Kidney epithelial cell (primary cell): ENCODE data around the gene CCDC28B. TPM values are rescaled to one million over a fixed set of nuclear protein-coding genes. Genes with fewer than 3 reads are reported as not detected.
"Not testable (repeated sequence)": the region's sequence is repeated elsewhere in the genome, so short reads cannot be mapped to it uniquely, and the experiment has no call there.

Source experiments
- DNase-seq: peaks from one replicate; pipeline ENCODE4 v3.0.0-alpha.2; 2010; ENCODE audit warnings: low read depth
- H3K27me3 ChIP-seq: 2 replicates; pipeline ENCODE4 v1.6.0; 2011; ENCODE audit warnings: low read length; ENCODE audit not compliant: control insufficient read depth, insufficient read depth
- H3K36me3 ChIP-seq: 2 replicates; pipeline ENCODE4 v1.5.1; 2011; ENCODE audit warnings: low read length; ENCODE audit not compliant: control insufficient read depth, insufficient read depth
- H3K4me3 ChIP-seq: 2 replicates; pipeline ENCODE4 v1.5.1; 2011; ENCODE audit warnings: low read depth, mild to moderate bottlenecking, control low read depth, low read length
- total RNA-seq: library from RNA; depleted of rRNA; stranded (reverse); fragments of >200 nt; gene quantifications from 2 replicates; pipeline ENCODE4 v1.2.3, GENCODE V29; 2015
- TF ChIP-seq, protein P1 (sequence below): IDR thresholded peaks from 2 replicates; pipeline ENCODE4 v1.5.1; 2011; ENCODE audit warnings: mild to moderate bottlenecking, moderate library complexity, low read length, control low read depth, inconsistent platforms; ENCODE audit not compliant: insufficient read depth, poor library complexity, severe bottlenecking

Gene CCDC28B
- 7.0 and 8.8 TPM in 2 replicates for total RNA-seq

DNA sequence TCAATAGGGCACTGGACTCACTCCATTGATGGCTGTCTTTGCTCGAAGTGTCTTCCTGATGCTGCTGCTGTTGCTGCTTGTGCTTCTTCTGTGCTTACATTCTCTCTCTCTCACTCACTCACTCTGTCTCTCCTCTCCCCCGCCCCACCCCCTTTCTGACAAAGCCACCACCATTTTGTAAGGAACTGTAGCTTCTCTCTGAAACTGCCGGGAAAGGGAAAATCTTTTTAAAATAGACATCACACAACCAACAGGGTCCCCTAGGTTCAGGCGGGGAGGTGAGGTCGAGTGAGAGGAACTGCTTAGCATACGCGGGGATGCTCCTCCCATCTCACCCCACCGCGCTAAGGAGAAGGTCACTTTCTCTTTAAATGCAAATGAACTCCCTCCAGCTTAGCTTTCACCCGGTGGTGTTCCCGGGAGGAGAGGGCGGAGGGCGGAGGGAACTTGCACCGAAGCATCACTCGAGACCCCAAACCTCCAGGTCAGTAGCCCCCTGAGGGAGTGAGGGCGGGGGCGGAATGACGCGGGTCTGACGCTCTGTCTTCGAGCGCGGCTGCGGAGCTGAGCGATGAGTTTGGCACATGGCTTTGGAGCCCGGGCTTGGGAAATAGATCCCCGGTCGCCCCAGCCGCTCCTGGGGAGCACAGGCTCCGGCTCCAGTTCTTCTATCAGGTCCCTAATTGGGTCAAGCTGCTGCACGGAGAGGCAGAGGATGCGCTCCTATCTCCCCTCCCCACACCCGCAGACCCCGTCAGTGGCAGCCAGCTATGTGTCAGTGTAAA is at the start of gene CCDC28B:
CCDC28B (plus strand) TSS at position 370 of the 785 bp plus-strand sequence. CDS start 1,341 bp downstream, outside the sequence.
- TF ChIP-seq, protein P1, sequence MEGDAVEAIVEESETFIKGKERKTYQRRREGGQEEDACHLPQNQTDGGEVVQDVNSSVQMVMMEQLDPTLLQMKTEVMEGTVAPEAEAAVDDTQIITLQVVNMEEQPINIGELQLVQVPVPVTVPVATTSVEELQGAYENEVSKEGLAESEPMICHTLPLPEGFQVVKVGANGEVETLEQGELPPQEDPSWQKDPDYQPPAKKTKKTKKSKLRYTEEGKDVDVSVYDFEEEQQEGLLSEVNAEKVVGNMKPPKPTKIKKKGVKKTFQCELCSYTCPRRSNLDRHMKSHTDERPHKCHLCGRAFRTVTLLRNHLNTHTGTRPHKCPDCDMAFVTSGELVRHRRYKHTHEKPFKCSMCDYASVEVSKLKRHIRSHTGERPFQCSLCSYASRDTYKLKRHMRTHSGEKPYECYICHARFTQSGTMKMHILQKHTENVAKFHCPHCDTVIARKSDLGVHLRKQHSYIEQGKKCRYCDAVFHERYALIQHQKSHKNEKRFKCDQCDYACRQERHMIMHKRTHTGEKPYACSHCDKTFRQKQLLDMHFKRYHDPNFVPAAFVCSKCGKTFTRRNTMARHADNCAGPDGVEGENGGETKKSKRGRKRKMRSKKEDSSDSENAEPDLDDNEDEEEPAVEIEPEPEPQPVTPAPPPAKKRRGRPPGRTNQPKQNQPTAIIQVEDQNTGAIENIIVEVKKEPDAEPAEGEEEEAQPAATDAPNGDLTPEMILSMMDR: no peak
- Histone ChIP-seq H3K4me3 (peak within 1 kb of the TSS; percentile 66), H3K36me3 (no peaks in the 10 kb centered on the region), H3K27me3 (no peaks in the 10 kb centered on the region)
- no peak for DNase-seq

DNA sequence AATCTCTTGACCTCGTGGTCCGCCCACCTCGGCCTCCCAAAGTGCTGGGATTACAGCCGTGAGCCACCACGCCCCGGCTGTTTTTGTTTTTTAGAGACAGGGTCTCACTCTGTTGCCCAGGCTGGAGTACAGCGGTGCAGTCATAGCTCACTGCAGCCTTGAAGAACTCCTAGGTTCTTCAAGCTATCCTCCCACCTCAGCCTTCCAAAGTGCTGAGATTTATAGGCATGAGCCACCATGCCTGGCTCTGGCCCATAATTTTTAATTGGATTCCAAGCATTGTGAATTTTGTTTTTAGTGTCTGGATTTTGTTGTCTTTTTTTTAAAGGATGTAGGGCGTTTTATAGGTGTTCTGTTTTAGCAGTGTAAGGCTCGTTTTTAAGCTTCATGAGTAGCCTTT is 49.5 kb upstream of the CCDC28B start:
- TF ChIP-seq, protein P1: no peak
- no peaks in the 10 kb centered on the region for H3K27me3 ChIP-seq
- H3K4me3 ChIP-seq: no peak overlapping the region
- H3K36me3 ChIP-seq: no peaks in the 10 kb centered on the region
- no peak for DNase-seq

DNA sequence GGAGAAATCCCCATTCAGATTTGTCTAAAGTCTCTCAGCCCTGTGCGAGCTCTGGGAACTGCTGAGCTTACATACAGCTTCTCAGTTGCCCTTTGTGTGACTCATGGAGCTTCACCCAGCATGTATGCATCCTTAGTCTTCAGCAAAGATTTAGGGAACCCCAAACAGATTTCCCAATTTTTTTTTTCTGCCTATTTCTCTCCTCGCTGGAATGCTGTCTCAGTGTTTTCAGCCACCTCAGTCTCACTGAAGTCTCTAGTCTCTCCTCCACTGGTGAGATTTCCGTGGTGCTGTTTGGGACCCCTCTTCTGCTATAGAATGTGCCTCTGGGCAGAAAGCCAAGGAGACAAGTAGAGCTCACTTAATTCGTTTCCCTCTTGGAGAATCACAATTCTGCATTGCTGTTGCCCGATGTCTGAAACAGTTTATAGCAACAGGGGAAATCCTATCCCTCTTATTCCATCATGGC is 49.0 kb upstream of the CCDC28B start:
- Histone ChIP-seq H3K27me3 (no peaks in the 10 kb centered on the region), H3K36me3 (no peaks in the 10 kb centered on the region), H3K4me3 (no peak overlapping the region)
- TF ChIP-seq, protein P1: no peak
- DNase-seq: no peak

DNA sequence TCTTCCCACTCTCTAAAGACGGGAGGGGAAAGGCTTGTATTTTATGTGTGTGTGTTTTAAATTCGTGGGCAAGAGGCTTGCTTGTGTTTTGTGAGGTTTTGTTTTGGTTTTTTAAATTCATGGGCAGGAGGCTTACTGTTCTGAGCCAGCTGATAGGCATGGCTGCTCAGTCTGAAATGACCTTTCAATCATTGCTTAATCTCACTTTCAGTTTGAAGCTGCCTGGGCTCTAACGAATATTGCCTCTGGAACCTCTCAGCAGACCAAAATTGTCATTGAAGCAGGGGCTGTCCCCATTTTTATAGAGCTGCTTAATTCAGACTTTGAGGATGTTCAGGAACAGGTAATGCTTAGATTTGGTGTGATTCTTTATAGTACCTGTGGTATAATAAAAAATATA is 41.2 kb upstream of the CCDC28B start:
- Histone ChIP-seq H3K36me3 (no peaks in the 10 kb centered on the region), H3K4me3 (no peak overlapping the region), H3K27me3 (no peaks in the 10 kb centered on the region)
- no peak for DNase-seq
- TF ChIP-seq, protein P1: no peak

DNA sequence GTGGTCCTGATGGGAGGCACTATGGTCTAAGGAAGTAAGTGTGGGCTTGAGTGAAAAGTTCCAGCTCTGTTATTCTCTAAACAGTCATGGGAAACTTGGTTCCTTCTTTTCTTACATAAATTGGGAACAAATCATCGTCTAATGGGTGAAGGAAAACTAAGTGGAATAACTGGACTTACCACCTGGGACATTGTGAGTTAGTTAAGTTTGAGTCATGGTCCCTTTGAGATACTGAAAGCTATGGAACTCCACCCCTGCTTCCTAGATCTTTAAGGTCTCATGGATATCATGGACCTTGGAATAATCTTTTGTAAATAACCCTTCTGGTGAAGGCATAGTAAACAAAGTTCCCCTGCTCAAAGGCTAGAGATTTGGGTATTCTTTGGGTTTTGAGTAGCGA is 37.0 kb upstream of the CCDC28B start:
- H3K4me3 ChIP-seq: no peak overlapping the region
- no peak for DNase-seq
- TF ChIP-seq, protein P1: no peak
- no peaks in the 10 kb centered on the region for H3K36me3 ChIP-seq
- no peaks in the 10 kb centered on the region for H3K27me3 ChIP-seq

DNA sequence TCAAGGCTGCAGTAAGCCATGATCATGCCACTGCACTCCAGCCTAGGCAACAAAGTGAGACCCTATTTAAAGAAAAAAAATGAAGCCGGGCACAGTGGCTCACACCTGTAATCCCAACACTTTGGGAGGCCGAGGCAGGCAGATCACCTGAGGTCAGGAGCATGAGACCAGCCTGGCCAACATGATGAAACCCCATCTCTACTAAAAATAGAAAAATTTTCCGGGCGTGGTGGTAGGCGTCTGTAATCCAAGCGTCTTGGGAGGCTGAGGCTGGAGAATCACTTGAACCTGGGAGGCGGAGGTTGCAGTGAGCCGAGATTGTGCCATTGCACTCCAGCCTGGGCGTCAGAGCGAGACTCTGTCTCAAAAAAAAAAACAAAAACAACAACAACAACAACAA is 34.8 kb upstream of the CCDC28B start:
- not testable (repeated sequence) for DNase-seq, H3K27me3 ChIP-seq, H3K36me3 ChIP-seq, H3K4me3 ChIP-seq
